Measurements from ENCODE around the gene ZNF485.

ZNF485 gene

GRCh38 chr10:43666552-43666951 is 60.3 kb downstream of the ZNF485 start:
- Histone ChIP-seq H3K36me3 (ENCODE audit: low read length) (no peaks in the 10 kb centered on the region), H3K9me2 (replicated peaks; ENCODE audit: insufficient read depth, low read length) (no peaks in the 10 kb centered on the region), H3K27ac (ENCODE audit: low read depth, low read length) (no peak overlapping the region), H3K9ac (ENCODE audit: low read length) (no peak overlapping the region), H3K4me2 (ENCODE audit: low read depth, low read length, poor library complexity, severe bottlenecking) (no peak overlapping the region), H3F3A (ENCODE audit: insufficient read depth) (no peaks in the 10 kb centered on the region), H3K4me3 (ENCODE audit: insufficient read depth, low read length, poor library complexity, severe bottlenecking) (no peak overlapping the region), H3K9me3 (ENCODE audit: insufficient read depth, low read length) (no peaks in the 10 kb centered on the region), H2AFZ (ENCODE audit: low read depth, low read length, severe bottlenecking) (no peak overlapping the region), H3K27me3 (ENCODE audit: low read length) (no peaks in the 10 kb centered on the region), H3K79me2 (ENCODE audit: insufficient read depth, low read length) (no peaks in the 10 kb centered on the region), H4K20me1 (ENCODE audit: low read depth, low read length) (no peaks in the 10 kb centered on the region)
- TF ChIP-seq EZH2phosphoT487 (conservative IDR thresholded peaks at IDR 0.05; ENCODE audit: low read length): no peak
- TF ChIP-seq, protein P1, sequence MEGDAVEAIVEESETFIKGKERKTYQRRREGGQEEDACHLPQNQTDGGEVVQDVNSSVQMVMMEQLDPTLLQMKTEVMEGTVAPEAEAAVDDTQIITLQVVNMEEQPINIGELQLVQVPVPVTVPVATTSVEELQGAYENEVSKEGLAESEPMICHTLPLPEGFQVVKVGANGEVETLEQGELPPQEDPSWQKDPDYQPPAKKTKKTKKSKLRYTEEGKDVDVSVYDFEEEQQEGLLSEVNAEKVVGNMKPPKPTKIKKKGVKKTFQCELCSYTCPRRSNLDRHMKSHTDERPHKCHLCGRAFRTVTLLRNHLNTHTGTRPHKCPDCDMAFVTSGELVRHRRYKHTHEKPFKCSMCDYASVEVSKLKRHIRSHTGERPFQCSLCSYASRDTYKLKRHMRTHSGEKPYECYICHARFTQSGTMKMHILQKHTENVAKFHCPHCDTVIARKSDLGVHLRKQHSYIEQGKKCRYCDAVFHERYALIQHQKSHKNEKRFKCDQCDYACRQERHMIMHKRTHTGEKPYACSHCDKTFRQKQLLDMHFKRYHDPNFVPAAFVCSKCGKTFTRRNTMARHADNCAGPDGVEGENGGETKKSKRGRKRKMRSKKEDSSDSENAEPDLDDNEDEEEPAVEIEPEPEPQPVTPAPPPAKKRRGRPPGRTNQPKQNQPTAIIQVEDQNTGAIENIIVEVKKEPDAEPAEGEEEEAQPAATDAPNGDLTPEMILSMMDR (IDR thresholded peaks at IDR 0.05; ENCODE audit: insufficient read depth, low read length, poor library complexity, severe bottlenecking): no peak

DNA sequence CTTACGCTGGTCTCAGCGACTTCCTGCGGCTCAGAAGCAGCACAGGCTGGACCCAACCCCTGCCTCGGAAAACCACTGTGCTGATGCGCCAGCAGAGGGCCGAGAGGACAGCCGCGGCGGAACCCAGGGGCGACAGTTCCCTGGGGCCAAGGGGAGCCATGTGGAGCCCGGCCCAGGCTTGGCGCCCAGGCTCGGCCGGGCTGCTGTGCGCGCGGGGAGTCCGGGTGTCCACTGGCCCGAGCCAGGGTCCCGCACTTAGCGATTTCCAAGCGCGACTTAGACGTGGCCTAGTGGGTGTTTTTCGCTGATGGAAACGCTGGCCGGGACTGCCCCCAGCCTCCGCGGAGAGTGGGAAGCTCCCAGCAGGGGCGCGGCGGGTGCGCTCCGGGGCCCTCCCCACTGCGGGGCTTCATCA is 61.1 kb downstream of the ZNF485 start:
- no peaks in the 10 kb centered on the region for H3K9me3 ChIP-seq (ENCODE audit: insufficient read depth, low read length)
- no peak overlapping the region for H3K4me3 ChIP-seq (ENCODE audit: insufficient read depth, low read length, poor library complexity, severe bottlenecking)
- no peak overlapping the region for H3K9ac ChIP-seq (ENCODE audit: low read length)
- no peak overlapping the region for H3K4me2 ChIP-seq (ENCODE audit: low read depth, low read length, poor library complexity, severe bottlenecking)
- no peaks in the 10 kb centered on the region for H3K36me3 ChIP-seq (ENCODE audit: low read length)
- H3K79me2 ChIP-seq (ENCODE audit: insufficient read depth, low read length): no peaks in the 10 kb centered on the region
- TF ChIP-seq, protein P1 (IDR thresholded peaks at IDR 0.05; ENCODE audit: insufficient read depth, low read length, poor library complexity, severe bottlenecking): no peak
- TF ChIP-seq EZH2phosphoT487 (conservative IDR thresholded peaks at IDR 0.05; ENCODE audit: low read length): no peak
- no peaks in the 10 kb centered on the region for H4K20me1 ChIP-seq (ENCODE audit: low read depth, low read length)
- no peak overlapping the region for H2AFZ ChIP-seq (ENCODE audit: low read depth, low read length, severe bottlenecking)
- no peaks in the 10 kb centered on the region for H3K9me2 ChIP-seq (replicated peaks; ENCODE audit: insufficient read depth, low read length)
- H3K27me3 ChIP-seq (ENCODE audit: low read length): no peaks in the 10 kb centered on the region
- H3K27ac ChIP-seq (ENCODE audit: low read depth, low read length): no peak overlapping the region
- no peaks in the 10 kb centered on the region for H3F3A ChIP-seq (ENCODE audit: insufficient read depth)
